Type B pancreatic cell (in vitro differentiated cells): Measurements from ENCODE around the gene OVOL3. TPM values are rescaled to one million over a fixed set of nuclear protein-coding genes. Genes with fewer than 3 reads are reported as not detected.
"Not testable (repeated sequence)": the region's sequence is repeated elsewhere in the genome, so short reads cannot be mapped to it uniquely, and the experiment has no call there.

Source experiments
- DNase-seq: peaks from one replicate; pipeline ENCODE4 v3.0.0; 2021; ENCODE audit warnings: mixed read lengths; ENCODE audit not compliant: unreplicated experiment; ENCODE audit errors: extremely low spot score
- H3K27ac Mint-ChIP-seq: 2 replicates; pipeline ENCODE4 v1.8.0; 2021; ENCODE audit warnings: mild to moderate bottlenecking, mixed read lengths
- H3K27me3 Mint-ChIP-seq: 2 replicates; pipeline ENCODE4 v1.8.0; 2021; ENCODE audit warnings: mixed read lengths
- H3K36me3 Mint-ChIP-seq: 2 replicates; pipeline ENCODE4 v1.8.0; 2021; ENCODE audit warnings: mixed read lengths
- H3K4me1 Mint-ChIP-seq: one replicate; pipeline ENCODE4 v1.8.0; 2021; ENCODE audit warnings: mixed read lengths; ENCODE audit not compliant: unreplicated experiment
- H3K4me3 Mint-ChIP-seq: 2 replicates; pipeline ENCODE4 v1.8.0; 2021; ENCODE audit warnings: mild to moderate bottlenecking, mixed read lengths
- H3K9me3 Mint-ChIP-seq: 2 replicates; pipeline ENCODE4 v1.8.0; 2021; ENCODE audit warnings: mixed read lengths
- total RNA-seq: library from RNA; stranded (reverse); gene quantifications from 2 replicates; pipeline ENCODE4 v1.2.1, GENCODE V29; 2021; ENCODE audit warnings: low replicate concordance
- TF ChIP-seq, protein P1 (sequence below): fragments of 200-600 bp; sonication (generic); conservative IDR thresholded peaks from 2 replicates; pipeline ENCODE4 v1.5.0; 2021; ENCODE audit warnings: antibody characterized with exemption, mild to moderate bottlenecking

Gene OVOL3
- total RNA-seq, 1 donor from 2014 or later: not detected

- H3K4me3 Mint-ChIP-seq: no peak overlapping the region
- peak overlapping the region; percentile 67 for H3K27ac Mint-ChIP-seq
- DNase-seq: no peak
- no peaks in the 10 kb centered on the region for H3K9me3 Mint-ChIP-seq
- H3K27me3 Mint-ChIP-seq: no peaks in the 10 kb centered on the region
- H3K36me3 Mint-ChIP-seq: peaks cover 4% of the 10 kb centered on the region
- peaks cover 16% of the 10 kb centered on the region for H3K4me1 Mint-ChIP-seq
- TF ChIP-seq, protein P1, sequence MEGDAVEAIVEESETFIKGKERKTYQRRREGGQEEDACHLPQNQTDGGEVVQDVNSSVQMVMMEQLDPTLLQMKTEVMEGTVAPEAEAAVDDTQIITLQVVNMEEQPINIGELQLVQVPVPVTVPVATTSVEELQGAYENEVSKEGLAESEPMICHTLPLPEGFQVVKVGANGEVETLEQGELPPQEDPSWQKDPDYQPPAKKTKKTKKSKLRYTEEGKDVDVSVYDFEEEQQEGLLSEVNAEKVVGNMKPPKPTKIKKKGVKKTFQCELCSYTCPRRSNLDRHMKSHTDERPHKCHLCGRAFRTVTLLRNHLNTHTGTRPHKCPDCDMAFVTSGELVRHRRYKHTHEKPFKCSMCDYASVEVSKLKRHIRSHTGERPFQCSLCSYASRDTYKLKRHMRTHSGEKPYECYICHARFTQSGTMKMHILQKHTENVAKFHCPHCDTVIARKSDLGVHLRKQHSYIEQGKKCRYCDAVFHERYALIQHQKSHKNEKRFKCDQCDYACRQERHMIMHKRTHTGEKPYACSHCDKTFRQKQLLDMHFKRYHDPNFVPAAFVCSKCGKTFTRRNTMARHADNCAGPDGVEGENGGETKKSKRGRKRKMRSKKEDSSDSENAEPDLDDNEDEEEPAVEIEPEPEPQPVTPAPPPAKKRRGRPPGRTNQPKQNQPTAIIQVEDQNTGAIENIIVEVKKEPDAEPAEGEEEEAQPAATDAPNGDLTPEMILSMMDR: no peak
Measured at GRCh38 chr19:36121486-36122124, 10.7 kb downstream of the OVOL3 start.

- TF ChIP-seq, protein P1: no peak
- H3K27ac Mint-ChIP-seq: no peak overlapping the region
- no peaks in the 10 kb centered on the region for H3K27me3 Mint-ChIP-seq
- DNase-seq: no peak
- H3K36me3 Mint-ChIP-seq: no peaks in the 10 kb centered on the region
- no peaks in the 10 kb centered on the region for H3K9me3 Mint-ChIP-seq
- H3K4me3 Mint-ChIP-seq: no peak overlapping the region
- peaks cover 6% of the 10 kb centered on the region for H3K4me1 Mint-ChIP-seq
Measured at GRCh38 chr19:36125557-36125956, 14.6 kb downstream of the OVOL3 start.

- DNase-seq: no peak
- Mint-ChIP-seq H3K4me3 (peak overlapping the region; percentile 91), H3K27ac (peak overlapping the region; percentile 87), H3K9me3 (no peaks in the 10 kb centered on the region), H3K27me3 (no peaks in the 10 kb centered on the region), H3K36me3 (no peaks in the 10 kb centered on the region), H3K4me1 (peaks cover 10% of the 10 kb centered on the region)
- TF ChIP-seq, protein P1: no peak
Measured at GRCh38 chr19:36128392-36128736, 17.4 kb downstream of the OVOL3 start.

GRCh38 chr19:36131221-36131620 is 20.3 kb downstream of the OVOL3 start:
- H3K9me3 Mint-ChIP-seq, H3K4me1 Mint-ChIP-seq, H3K4me3 Mint-ChIP-seq, DNase-seq, H3K27me3 Mint-ChIP-seq, H3K36me3 Mint-ChIP-seq: not testable (repeated sequence)
- peak overlapping the region; percentile 90 for H3K27ac Mint-ChIP-seq

- not testable (repeated sequence) for H3K4me1 Mint-ChIP-seq, H3K4me3 Mint-ChIP-seq, DNase-seq, H3K9me3 Mint-ChIP-seq, H3K36me3 Mint-ChIP-seq, H3K27me3 Mint-ChIP-seq, H3K27ac Mint-ChIP-seq
Measured at GRCh38 chr19:36134867-36135266, 23.9 kb downstream of the OVOL3 start.

GRCh38 chr19:36136964-36137686 is 26.2 kb downstream of the OVOL3 start:
- peaks cover 9% of the 10 kb centered on the region for H3K36me3 Mint-ChIP-seq
- peak overlapping the region; percentile 93 for H3K27ac Mint-ChIP-seq
- H3K4me1 Mint-ChIP-seq: peaks cover 9% of the 10 kb centered on the region
- H3K4me3 Mint-ChIP-seq: peak overlapping the region; percentile 66
- no peak for DNase-seq
- no peaks in the 10 kb centered on the region for H3K27me3 Mint-ChIP-seq
- H3K9me3 Mint-ChIP-seq: peaks cover 5% of the 10 kb centered on the region
- TF ChIP-seq, protein P1: no peak
